HG03342 (cell line): ENCODE results near the gene MRPL38.

Source experiments
- ATAC-seq: cut with Tn5 transposase; IDR thresholded peaks from one replicate; pipeline ENCODE4 v1.9.1; 2021; ENCODE audit warnings: mild to moderate bottlenecking, moderate library complexity; ENCODE audit not compliant: unreplicated experiment

The MRPL38 gene

DNA sequence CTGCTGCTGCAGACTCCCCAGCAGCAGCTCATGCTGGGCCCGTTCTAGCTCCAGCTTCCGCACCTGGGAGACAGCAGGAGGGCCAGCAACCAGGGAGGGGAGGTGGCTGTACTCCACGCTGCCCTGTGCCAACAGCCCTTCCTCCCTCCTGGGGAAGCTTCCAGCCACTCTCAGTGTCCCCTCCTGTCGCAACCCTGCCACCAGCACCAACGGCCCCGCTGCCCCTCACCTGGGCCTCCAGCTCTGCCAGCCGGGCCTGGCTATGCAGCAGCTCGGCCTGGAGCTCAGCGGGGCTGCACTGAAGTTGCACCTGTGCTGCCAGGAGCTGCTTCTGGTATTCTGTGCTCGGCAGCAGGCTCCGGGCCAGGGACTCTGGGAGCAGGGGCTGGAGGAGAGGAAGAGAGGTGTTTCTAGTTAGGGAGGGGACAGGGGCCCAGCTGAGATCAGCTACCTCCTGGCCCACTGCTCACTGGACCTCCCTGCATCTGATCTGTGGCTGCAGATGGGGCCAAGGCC is 15.4 kb upstream of the MRPL38 start:
- ATAC-seq, result no peak

DNA sequence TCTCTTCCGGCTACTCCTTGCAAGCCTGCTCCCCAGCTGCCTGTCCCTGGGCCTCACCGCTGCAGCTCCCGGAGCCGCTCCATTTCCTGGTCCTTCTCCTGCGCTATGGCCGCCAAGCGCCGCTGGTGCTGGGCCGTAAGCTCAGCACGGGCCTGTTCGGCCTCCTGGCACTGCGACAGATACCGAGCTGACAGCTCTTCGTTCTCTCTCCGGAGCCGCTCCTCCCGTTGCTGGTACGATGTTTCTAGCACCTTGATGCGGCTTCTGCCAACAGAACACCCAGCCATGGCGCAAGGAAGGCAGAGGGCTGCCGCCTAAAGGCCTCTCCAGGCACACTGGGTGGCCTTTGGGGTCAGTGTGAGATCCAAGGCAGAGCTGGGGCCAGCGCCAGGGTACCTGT is 14.9 kb upstream of the MRPL38 start:
- no peak for ATAC-seq

DNA sequence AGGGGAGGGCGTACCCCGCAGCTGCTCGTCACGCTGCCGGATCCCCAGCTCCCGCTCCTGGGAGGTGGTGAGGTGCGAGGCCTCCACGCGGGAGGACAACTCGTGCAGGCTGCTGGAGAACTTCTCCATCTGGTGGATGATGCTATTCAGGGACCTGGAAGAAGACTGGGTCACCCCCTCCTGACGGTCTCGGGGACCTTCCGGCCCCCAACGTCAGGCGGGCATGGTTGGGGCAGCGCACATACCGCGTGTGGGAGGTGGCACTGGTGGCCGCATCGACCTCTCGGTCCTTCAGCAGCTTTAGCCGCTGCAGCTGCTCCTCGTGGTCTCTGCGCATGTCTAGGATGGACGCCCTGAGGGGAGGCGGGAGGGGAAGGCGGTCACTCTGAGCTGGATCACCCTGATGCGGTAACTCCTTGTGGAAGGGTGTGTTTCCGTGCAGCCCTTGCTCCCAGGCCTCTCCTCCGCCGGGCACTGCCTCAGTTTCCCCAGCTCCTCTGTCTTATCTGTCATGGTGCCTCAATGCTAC is 13.3 kb upstream of the MRPL38 start:
- no peak for ATAC-seq

DNA sequence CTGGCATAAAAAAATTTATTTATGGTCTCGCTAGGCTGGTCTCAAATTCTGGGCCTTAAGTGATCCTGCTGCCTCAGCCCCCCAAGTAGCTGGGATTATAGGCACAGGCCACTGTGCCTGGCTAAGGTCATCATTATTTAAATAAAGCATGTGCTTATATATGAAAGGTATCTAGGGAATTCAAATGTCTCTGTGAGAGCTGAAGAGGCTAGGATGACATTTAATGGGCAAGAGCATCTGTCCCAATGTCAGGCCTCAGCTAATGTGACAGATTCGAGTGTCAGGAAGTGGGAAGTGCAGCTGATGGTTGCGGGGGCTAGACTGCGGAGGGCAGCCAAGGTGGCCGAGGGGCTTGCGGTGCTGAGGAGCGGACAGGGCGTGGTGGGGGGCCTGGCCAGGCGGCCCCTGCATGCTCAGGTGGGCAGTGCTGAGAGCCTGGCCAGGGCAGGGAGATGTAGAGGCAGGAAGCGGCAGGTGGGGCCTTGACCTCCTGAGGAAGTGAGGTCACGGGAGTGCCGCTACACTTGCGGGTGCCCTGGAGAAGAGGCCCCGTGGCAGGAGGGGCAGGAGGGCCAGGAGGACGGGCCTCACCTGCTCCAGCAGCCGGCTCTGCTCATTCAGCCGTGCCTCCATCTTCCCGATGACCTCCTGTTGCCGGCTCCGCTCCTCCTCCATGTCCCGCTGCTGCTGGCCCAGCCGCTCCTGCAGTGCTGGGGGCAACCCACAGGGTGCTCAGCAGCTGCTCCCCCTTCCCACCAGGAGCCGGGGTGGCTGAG is 12.6 kb upstream of the MRPL38 start:
- ATAC-seq, result no peak

DNA sequence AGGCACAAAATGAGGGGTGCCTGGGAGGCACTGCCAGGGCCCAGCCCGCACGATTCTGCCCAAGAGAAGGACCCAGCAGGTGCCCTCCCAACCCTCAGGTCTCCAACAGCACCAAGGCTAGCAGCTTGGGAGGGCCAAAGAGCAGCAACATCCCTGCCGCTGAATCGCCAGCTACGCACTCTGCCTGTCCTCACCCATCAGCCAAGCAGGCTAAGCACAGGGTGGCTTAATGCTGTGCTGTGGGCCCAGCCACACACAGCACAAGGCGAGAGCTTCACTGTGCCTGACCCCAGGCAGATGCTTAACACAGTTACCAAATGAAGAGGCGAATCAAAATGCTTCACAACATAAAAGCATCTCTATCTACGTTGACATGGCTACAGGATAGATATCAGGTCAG is 10.6 kb upstream of the MRPL38 start:
- no peak for ATAC-seq

DNA sequence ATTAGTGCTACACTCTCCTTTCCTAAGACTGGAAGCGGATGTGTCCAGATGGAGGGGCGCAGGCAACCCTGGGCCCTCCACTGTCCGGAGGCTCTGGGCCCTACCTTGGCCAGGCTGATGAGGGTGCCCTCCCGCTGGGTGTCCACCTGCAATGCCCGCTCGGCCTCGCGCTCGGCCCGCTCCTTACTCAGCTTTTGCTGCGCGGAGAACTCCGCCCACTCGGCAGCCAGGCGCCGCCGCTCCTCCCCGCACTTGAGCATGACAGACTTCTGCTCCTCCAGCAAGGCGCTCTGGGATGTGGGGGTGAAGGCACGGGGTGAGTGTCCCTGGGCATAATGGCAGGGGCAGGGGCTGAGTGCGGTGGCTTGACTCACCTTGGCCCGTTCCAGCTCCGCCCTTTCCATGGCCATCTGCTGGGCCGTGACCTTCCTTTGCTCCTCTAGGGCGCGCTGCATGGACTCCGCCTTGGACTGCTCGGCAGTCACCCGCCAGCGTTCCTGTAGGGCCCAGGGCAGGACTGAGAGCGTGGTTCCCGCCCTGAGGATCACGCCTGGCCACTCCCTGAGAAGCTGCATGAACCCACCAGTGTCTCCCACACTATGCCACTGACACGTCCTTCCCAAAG is 10.1 kb upstream of the MRPL38 start:
- no peak for ATAC-seq

DNA sequence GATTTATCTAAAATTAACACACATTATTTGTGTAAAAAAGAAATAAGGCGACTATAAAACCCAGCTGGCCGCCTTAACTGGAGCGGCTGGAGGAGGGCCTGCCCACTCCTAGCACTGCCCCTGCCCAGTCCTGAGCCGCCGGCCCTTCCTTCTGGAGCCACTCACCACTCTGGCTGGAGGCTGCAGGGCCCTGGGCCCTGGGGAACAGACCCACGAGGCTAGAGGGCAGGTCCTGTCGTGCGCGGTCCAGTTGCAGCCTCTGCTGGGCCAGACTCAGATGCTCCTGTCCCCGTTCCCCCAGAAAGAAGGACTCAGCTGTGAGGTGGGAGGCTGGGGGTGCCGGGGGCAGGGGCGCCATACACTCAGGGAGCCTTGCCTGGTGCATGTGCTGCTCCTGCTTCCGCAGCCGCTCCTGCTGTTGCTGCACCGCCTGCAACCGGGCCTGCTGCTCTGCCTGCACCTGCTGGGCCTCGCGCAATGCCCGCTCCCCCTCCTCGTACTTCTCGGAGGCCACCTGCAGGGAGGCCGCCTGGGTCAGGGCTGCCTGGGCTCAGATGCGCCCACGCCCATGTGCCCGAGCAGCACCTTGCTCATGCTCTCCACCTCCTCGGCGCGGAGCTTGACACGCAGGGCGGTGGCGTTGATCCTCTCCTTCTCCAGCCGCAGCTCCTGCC is 9.0 kb upstream of the MRPL38 start:
- no peak for ATAC-seq

DNA sequence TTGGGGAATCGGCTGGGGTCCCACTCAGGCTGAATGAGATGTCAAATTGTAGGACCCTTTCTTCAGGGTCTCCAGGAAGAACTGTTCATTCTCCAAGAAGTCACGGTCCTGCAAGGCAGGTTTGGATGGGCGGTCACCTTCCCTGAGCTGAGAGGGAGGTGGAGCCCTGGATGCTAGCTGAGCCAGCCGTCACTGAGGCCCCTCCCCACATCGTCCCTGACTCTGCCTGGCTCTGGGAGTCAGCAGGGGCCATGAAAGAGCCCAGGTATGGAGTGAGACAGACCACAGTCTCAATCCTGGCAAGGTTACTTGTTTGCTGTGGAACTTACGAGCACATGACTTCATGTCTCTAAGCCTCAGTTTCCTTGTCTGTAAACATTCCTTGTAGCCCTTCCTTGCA is 6.0 kb upstream of the MRPL38 start:
- no peak for ATAC-seq

DNA sequence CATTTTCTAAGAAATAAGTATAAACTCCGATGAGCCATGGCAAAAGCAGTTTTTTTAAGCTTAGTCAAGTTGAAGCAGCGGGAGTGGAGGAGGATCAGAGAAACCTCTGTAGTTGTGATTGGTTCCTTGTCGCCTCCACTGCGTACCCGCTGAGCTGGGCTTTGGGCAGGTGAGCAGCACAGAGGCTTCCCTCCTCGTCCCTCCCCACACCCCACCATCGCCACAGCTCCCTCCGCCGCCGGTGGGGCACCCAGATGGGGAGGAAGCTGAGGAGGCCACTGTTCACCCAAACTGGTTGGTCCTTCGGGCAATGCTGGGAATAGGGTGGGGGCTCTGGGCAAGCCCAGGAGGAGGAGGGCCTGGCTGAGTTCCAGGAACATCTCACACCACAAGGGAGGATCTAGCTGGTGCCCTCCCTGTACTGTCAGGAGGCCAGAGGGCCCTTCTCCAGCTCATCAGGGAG is 5.2 kb upstream of the MRPL38 start:
- ATAC-seq, result no peak

DNA sequence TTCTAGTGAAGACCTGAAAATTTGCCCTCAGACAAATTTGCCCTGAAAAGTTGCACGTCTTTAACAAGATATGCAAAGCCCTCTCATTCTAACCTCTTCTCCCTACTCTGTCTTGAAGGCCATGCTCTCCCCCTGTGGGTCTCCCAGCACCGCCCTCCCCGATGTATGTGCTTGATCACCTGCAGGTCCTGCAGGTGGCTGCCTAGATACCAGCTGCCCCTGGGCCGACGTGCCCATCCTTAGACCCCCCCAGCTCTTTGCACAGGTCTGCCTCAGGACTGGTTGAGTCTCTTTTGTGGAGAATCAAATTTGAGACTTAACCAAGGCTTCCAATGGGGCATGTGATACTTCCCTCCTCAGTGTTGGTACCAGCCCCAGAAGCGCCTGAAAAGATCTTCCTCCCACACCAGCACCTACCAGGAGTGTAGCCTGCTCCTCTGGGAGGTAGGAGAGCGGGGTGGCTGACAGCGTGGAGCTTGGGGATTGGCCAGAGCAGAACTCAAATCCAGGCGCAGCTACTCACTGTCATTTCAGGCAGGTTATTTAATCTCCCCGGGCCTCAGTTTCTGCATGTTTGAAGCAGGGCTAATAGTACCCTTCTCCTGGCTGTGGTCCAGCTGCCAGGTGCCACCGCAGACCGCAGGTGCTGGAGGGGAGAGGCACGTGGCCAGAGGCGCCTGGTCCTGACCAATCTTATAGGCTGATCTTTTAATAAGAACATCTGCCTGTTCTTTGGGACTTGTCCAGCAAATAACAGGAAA is 4.5 kb upstream of the MRPL38 start:
- no peak for ATAC-seq

DNA sequence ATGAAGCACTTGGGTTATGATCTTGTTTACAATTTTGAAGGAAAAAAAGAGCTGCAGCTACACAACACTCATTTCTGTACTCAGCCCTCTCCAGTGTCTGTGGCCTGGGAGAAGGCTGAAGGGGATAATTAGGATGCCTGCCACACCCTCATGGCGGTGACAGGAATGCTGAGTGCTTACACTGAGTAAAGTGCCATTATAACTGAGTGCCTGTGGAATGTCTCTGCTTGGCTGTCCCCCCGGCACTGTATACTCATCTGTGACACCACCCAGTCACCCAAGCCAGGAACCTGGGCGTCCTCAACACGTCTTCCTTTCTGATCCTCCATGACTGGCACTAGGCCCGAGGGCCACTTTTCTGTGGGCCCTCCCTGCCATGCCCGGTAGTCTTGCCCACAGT is 3.5 kb upstream of the MRPL38 start:
- ATAC-seq, result no peak

DNA sequence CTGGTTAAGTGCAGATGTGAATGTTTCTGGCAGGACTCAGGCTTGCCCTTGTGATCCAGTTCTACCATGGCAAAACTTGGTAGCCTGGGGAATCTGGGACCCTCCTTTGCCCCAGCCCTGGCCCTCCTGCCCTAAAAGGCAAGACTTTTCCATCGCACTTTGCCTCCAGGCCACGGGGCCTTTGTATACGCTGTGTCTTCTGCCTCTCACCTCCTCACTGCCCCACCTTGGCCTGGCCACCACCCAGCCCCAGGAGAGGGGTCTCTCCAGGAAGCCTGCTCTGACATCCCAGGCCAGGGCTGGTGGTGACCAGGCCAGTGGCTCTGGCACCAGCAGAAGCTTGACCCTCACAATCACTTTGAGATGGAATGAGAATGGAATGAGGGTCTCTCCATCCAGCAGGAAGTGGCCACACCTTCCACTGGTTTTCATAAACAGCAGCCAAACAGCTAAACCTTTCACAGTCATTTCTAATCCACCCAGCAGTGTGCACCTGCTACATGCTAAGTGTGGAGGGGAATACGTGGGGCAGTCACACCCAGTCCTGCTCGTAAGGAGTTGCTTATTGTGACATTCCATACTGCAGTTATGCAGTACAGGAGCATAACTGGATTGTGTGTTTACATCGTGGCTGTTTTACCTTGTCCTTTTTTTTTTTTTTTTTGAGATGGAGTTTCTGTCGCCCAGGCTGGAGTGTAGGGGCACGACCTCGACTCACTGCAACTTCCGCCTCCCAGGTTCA is 1.6 kb upstream of the MRPL38 start:
- no peak for ATAC-seq

DNA sequence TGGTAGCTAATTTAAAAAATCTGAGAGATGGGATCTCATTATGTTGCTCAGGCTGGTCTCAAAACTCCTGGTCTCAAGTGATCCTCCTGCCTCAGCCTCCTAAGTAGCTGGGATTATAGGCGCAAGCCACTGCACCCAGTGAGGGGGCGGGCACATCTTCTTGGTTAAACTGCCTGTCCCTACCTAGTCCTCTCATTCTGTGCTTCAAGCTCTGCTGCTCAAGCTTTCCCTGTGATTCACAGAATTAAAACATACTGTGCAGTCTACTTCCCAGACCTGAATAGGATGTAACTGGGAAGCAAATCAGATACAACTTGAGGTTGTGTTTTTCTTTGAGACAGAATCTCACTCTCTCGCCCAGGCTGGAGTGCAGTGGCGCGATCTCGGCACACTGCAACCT is 2.3 kb downstream of the MRPL38 start:
- no peak for ATAC-seq

DNA sequence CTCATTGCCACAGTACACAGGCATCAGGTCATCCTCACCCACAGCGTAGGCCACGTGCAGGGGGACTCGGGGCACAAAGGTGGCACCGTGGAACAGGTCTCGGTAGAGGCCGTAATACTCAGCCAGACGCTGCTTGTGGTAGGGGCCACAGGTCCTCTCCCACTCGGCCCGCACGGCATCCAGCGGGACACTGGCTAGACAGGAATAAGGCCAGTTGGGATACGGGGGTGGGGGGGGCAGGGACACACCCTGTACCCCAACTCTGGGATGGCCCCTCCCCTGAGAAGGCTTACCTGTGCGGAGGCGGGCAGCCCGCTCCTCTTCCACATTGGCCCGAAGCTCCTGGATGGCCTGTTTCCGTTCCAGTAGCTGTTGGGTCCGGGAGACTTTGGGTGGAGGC is 3.0 kb downstream of the MRPL38 start:
- ATAC-seq, result no peak

DNA sequence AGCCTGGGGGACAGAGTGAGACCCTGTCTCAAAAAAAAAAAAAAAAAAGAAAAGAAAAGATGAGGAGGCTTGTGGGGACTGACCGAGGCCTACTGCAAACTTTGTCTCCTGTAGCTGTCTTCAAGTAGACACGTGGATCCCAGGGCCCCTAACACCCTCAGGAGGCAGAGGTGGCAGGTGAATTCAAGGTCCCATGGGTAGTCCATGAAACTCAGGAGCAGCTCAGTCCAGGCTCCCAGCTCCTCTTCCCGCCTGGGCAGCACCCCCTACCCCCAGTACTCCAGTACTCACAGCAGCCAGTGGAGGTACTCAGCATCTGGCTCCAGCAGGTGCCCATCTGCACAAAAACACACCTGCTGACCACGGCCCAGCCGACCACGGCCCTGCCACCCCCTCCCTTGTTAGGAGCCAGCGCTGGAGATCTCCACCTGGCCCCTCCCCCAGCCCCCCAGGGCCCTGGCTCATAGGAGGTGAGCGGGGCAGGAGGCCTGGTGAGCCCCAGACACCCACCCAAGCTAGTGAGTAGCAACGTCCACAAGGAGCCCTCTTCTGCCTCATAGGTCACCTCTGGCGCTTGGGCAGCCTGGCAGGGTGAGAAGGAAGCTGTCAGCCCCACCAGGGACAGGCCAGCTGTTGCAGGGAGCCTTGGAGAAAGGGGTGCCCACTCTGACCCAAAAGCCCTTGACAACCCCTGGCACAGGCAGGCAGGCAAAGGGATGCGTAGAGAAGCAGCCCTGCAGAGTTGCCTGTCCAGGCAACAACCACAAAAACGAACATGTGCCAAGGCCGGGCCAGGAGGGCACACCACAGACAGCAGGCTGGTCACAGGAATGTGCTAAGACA is 3.8 kb downstream of the MRPL38 start:
- ATAC-seq, result no peak

DNA sequence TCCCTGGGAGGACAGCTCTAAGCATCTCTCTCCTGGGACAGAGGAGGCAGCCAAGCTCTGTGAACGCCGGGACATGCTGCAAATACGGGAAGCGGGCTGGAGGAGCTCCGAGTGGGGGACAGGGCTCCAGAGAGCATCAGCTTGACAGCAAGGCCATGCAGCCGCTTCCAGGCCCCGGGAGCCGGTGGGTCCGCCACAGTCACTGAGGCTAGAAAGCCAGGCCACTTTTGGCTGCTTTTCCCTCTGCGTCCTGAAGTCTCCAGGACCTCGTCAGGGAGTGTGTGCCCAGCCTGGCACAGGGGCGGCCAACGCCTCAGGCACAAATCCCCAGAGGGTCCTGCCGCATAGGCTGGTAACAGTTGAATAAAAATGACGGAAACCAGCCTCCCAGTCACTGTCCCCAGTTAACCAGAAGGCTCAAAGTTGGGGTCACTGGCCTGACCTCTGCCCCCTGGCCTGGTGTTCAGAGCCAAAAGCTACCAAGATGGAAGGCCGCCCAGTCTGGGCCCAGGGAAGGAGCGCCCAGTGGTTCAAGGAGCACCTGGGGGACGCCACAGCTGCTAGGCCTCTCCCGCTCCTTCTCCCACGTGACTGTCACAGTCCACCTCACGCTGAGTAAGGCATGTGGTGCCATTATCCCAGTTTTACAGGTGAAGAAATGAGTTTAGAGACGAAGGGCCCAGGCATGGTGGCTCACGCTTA is 4.8 kb downstream of the MRPL38 start:
- ATAC-seq, result no peak

DNA sequence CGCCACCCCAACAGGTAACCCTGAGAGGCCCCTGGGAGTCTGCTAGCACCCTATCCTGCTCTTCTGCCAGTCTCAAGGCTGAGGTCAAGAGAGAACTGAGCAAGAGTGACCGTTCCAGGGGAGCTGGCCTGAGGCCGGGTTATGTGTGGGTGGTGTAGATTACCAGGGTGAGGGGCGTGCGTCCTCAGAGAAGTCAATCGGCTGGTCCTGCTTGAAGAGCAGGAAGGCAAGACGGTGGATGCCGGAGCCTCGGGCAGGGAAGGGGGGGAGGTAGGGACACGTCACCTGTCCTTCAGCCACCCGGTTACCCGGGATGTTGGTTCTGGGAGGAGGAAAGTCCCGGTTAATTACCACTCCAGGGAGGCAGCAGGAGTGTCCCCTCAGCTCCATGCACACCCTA is 5.3 kb downstream of the MRPL38 start:
- ATAC-seq, result no peak

DNA sequence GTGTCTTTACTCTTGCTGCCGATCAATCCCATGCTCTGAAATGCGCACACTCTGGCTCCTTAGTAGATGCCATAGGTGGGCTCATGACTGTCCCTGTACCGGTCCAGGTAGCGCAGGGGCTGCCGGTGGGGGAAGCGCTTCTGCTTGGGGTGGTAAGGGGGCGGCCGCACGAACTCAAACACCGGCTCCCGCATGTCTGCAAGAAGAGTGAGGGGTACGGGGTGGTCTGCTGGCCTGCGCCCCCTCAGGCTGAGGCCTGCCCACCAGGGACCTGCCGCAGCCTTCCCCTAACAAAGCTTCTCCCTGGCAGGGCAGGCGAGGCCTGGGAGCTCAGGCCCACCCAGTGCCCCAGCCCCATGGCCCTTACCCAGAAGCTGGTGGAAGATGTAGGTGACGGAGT is 5.9 kb downstream of the MRPL38 start:
- ATAC-seq, result no peak

DNA sequence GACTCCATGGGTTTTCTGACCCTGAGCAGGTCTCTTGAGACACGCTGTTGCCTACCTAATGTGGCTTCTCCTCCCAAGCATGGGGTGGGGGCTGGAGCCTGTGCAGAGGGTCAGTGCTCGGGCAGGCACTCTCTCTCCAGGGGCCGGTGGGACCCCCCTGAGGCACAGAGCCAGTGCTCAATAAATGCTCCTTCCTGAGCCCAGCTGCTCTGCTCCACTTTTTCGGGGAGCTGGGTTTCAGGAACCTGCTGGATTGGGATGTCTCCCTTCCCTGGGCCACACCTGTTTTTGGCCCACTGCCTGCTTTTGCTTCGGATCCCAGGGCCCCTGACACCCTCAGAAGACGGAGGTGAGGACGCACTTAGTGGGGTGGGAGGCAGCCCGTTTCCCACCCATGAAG is 6.6 kb downstream of the MRPL38 start:
- ATAC-seq, result no peak
